ENCODE data around the gene NEO1.

Gene NEO1, protein sequence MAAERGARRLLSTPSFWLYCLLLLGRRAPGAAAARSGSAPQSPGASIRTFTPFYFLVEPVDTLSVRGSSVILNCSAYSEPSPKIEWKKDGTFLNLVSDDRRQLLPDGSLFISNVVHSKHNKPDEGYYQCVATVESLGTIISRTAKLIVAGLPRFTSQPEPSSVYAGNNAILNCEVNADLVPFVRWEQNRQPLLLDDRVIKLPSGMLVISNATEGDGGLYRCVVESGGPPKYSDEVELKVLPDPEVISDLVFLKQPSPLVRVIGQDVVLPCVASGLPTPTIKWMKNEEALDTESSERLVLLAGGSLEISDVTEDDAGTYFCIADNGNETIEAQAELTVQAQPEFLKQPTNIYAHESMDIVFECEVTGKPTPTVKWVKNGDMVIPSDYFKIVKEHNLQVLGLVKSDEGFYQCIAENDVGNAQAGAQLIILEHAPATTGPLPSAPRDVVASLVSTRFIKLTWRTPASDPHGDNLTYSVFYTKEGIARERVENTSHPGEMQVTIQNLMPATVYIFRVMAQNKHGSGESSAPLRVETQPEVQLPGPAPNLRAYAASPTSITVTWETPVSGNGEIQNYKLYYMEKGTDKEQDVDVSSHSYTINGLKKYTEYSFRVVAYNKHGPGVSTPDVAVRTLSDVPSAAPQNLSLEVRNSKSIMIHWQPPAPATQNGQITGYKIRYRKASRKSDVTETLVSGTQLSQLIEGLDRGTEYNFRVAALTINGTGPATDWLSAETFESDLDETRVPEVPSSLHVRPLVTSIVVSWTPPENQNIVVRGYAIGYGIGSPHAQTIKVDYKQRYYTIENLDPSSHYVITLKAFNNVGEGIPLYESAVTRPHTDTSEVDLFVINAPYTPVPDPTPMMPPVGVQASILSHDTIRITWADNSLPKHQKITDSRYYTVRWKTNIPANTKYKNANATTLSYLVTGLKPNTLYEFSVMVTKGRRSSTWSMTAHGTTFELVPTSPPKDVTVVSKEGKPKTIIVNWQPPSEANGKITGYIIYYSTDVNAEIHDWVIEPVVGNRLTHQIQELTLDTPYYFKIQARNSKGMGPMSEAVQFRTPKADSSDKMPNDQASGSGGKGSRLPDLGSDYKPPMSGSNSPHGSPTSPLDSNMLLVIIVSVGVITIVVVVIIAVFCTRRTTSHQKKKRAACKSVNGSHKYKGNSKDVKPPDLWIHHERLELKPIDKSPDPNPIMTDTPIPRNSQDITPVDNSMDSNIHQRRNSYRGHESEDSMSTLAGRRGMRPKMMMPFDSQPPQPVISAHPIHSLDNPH (N-terminal part only)

DNA sequence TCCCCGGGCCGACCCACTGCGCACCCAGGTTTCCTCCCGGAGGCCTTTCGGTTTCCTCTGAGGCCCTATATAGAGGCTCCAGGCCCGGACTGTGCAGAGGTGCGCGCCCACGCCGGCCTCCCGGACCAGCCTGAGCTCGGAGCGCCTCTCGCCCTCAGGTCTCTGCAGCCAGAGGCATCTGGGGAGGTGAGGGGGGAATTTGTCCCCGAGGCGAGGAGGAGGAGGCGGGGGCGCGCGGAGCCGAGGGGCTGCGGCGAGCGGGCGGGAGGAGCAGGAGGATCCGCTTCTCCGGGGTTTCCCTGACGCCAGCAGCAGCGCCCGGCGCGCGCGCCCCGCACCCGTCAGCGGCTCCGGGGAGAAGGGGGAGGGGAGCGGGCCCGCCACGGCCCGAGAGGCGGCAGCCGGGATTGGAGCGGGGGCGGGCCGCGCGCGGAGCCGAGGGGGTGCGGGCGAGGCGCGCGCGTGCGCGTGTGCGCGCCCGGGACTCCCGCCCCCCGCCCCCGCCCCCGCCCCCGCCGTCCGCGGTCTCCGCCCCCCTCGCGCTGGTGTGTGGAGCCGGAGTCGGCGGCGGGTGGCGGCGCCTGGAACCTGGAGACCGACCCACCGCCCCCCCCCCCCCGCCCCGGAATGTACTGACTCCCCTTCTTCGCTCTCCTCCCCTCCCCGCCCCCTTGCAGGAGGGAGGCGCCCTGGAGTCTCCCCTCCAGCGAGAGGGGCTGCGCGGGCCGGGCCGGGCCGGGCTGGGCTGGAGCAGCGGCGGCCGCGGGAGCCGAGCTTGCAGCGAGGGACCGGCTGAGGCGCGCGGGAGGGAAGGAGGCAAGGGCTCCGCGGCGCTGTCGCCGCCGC lies at the start of gene NEO1:
NEO1 (plus strand) TSS at position 657 of the 846 bp plus-strand sequence. CDS start 213 bp downstream, outside the sequence.
- DNase-seq, result peak; percentile 76 to 79

DNA sequence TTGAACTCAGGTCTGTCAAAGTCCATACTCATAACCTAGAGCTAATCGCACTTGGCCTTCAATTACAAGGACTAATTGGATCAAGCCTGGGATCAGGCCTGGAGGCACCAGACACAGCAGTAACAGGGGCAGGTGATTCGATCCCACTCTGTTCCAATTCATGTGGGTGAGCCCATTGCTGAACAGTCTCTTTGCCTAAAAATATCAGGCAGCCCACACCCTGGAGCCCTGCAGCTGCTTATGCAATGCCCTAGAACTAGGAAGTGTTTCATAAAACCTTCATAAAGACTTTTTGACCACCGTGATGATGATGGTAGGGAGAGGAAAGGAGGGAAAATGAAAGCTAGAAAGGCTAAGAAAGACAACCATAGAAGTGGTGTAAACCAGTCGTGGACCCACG lies 47.8 kb upstream of the NEO1 start:
- no peak for DNase-seq

DNA sequence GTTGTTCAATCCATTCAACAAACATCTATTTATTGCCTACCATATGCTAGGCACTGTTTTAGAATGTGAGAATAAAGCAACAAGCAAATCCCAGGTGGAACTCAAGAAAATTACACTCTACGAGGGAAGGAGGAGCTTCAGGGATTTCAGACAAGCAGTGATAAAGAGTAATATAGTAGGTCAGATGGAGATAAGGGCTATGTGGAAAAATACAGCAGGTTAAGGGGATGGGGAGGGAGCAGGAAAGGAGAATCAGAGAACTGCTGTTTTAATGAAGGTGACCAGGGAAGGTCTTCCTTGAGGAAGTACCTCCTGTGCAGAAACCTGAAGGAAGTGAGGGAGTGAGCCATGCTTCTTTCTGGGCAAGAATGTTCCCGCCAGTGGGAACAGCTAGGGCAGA lies 47.2 kb upstream of the NEO1 start:
- DNase-seq, result no peak

DNA sequence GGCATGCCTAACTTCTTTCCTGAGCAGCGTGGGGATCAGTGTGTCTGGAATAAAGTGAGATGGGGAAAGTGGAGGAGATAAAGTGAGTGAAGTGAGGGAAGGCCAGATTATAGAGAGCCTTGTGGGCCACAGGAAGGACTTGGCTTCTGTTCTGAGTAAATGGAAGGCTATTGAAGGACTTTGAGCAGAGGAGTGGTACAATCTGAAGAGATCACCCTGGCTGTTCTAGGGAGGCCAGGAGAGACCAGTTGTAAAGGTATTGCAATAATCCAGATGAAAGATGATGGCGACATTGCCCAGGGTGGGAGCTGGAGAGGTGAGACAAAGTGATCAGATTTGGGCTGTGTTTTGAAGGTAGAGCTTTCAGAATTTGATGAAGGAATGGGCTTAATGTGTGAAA lies 46.8 kb upstream of the NEO1 start:
- no peak for DNase-seq

DNA sequence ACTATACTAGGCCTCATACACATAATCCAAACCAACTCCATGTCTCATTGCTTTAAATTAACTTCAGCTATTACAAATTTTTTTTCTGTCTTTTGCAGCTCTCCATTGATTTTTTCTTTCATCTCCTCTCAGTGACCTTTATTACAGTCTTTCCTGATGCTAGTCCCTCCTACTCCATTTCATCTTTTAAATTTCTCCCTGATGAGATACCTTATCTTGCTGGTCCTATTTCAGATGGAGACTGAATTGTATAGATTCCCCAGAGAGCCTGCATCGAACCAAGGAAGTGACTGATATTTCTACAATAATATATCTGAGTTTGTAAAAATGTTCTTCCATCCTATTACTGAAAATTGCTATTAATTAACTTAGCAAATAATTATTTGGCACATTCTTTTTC lies 45.7 kb upstream of the NEO1 start:
- no peak for DNase-seq

DNA sequence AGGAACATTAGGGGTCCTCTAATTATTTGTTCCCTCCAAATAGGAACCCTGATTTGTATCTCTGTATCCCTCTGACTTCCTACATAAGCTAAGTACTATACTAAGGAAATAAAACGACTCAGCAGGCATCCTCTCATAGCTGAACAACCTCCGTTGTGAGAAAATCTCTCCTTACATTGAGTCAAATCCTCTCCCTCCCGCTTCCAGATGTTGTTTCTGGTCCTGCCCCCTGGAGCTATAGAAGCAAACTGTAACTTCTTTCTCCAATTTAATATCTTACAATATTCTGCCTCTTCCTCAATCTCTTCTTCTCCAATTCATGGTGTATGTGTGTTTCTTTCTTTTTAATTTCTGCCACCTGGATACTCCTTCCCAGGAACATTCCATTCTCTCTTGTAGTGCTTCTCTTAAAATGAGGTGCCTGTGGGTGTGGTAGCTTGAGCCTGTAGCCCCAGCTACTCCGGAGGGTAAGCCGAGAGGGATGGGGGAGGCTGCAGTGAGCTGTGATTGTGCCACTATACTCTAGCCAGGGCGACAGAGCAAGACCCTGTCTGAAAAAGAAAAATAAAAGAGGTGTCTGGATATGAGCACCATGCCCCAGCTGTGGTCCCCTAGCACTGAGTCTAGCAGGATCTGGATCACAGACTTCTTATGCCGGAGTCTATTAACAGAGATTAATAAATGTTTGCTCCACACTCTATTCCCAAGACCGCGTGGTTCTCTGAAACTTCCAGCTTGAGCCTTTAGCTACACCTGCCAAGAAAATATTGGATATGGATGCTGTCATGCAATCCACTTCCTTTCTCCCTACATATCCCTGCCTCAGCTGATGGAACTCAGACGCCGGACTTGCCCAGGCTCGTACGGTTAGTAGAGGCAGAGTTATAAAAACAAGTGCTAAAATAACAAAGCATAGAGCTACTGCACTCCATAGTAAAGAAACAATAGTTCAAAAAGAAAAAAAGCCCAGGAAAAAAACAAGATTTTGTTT lies 42.9 kb upstream of the NEO1 start:
- DNase-seq, result no peak

DNA sequence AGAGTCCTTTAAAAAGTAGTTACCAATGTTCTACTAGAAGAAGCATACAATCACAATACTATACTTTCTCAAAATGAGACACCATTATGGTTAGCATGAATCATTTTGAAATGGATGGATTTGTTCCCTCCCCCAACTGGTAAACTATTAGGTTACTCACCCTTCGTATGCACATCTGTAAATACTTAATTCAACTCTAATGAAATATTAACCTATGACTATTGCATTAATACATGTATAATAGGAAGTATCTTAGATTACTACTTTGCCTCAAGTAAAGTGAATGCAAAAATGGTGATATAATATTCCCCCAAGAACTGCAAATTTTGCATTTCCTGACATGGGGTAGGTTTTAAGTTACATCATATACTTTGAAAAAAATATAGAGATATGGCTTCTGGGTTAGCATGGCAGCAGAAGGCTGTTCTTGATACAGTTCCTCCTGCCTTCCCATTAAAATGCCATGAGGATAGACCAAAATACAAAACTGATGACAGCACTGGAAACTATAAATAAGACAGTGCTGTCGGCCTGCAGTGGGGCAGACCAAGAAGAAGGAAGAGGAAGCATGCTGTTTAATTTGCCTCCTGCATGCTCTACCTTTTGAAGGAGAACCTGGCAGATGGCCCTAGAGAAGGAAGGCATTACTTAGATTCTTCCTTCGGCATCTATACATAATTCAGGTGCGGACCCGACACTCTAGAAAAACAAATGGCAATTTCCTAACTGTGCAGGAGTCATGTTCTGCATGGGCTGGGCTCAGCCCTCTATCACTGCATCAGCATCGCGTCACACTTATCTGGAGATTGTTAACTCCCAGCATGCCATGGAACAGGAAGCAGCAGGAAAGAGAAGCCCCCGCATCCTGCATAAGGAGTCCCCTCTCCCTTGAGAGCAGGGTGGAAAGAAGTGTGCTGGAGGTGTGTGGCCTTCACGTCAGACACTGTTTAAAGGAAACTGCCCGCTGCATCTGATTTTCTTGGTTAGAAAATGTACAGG lies 41.8 kb upstream of the NEO1 start:
- no peak for DNase-seq

DNA sequence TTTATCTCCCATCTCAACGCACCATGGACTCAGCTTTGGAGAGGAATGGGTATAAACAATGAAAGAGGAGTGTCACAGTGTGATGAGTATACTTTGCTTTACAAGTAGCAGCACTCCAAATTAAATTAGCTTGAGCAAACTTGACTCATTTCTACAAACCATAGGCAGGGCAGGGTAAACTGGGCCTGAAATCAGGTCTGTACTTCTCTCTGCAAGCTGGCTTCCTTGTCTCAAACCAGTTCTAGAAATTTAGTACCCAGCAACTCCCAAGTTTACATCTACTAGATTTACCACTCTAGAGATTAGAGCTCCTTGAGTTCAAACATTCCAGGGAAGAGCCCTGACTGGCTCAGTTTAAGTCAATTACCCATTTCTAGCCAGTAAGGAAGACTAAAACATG lies 37.4 kb upstream of the NEO1 start:
- DNase-seq, result no peak

DNA sequence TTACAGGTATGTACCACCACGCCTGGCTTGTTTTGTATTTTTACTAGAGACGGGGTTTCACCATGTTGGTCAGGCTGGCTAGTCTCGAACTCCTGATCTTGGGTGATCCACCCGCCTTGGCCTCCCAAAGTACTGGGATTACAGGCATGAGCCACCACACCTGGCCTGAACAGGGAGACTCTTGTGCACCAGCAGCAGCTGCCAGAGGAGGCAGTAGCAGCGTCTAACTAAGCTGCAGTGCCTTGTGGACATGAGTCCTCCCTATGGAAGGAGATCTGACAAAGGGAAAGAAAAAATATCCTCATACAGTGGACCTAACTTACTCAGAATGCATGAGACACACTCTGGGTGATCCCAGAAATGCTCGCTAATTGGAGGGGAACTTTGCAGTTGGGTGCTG lies 36.8 kb upstream of the NEO1 start:
- DNase-seq, result no peak

DNA sequence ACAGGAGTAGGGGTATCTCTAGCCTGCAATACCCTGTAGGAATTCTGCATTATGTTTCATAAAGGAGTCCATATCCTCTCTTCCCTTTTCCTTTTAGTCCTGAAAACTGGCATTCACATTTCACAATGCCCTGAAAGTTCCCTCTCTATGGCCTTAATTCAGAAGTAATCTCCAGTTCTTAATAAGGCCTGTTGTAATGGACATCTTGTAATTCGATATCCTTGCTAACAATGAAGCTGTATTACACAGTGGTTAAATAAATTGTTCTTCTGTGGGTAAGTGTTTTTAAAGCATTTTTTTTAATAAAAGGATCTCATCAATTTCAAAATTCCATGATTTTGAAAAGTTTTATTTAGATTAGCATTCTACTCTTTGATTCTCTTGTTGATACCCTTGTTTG lies 34.3 kb upstream of the NEO1 start:
- DNase-seq, result no peak

DNA sequence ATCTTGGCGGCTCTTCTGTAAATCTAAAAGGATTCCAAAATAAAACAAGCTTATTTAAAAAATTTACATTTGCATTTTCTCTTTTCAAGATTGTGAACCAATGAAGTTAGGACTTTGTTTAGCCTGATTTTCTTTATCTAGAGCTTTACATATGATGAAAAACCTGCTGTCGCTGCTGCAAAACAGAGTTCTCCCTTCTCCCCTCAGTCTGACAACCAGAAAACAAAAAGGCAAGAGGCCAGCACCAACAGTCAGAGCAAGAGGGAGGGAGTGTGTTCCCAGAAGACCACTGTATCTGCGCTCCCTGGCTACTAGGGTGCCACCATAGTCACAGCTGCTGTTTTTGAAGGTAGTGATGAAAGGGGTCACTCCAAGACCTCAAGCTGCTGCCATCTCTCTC lies 33.1 kb upstream of the NEO1 start:
- no peak for DNase-seq

DNA sequence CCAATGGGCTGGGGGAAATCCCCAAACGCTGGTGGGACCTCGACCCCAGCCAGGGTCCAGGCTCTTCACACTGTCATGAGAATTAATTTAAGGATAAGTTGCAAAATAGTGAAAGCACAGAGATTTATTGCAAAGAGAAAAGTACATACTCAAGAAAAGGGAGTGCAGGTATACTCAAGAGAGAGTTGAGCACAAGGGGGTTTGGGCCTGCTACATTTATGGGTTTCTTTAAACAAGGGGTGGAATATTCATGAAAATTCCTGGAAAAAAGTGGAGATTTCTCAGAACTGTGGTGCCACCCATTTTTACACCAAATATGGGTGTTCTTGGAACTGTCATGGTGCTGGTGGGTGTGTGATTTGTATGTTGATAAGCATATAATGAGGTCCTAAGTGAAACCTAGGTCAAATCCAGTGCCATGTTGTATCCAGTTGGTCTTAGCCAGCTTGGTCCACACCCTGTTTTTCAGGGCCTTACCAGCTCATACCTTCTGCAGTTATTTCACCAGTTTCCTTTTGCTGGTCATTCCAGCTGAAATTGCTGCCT lies 32.6 kb upstream of the NEO1 start:
- DNase-seq, result no peak

DNA sequence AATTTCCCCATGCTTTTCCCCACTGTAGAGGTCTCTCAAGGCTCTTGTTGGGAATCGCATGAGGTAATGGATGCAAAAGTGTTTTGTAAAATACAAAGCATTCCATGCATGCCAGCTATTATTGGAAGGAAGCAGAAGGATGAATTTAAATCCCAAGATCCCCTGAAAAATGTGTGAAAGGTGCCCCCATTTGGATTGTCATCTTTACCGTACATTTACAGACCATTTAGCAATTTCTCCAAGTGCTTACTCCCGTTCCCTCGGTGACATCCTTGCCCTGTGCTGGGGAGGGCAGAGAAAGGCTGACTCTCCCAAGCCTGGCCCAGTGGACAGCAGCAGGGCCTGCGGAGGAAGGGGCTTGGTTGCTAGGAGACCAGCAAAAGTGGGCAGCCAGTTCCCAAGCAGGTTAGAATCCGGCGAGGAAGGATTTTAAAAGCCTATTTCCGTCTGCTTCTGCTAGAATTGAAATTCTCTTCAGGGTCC lies 31.1 kb upstream of the NEO1 start:
- DNase-seq, result no peak

DNA sequence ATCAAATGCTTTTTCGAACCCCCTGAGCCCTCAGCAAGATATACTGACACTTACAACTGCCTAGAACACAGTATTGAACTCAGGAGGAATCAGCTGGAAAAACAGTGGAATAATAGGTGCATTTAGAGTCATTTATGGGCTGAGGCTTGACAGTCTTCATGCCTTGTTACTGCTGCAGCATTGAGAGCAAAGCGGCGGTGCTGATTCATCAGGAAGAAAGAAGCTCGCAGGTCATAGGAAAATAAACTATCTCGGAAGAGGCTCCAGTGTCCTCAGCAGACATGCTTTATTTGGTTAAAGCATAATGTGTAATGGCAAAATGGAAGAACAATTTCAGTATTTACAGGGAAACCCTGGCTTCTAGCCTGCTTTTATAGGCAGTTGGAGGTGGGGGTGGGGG lies 30.1 kb upstream of the NEO1 start:
- DNase-seq, result no peak

DNA sequence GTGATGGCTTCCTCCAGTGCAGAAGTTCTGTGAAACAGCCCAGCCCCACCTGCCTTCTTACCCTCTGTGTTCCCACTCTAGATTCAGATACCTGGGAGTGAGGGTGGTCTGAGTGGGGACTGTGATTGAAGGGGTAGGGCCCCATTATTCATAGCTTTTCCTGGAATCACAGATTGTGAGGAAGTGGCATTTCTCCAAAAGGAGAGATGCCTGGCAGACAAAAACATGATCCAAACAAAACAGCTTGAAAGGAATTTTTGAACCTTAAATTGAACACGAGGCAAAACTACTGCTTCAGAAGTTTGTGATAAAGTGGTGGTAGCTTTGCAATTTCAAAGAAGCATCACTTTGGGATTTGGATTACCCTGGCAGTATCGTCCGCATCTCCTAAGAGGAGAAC lies 29.2 kb upstream of the NEO1 start:
- no peak for DNase-seq

DNA sequence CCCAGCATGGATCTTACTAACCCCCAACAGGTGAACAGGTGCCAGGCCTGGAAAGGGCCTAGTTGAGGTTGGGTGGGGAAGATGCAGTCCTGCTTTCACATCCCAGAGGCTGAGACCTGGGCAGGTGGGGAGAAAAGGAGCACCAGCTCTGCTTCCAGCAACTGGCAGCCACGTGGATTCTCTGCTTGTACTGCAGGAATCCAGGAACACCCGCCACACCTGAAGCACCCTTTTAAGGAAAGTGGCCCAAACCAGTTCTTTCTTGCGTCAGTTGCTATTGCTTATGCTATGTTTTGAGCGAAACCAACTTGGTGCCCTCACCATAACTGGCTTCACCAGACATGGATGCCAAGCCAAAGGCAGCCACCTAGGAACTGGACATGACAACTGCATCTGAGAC lies 28.1 kb upstream of the NEO1 start:
- no peak for DNase-seq

DNA sequence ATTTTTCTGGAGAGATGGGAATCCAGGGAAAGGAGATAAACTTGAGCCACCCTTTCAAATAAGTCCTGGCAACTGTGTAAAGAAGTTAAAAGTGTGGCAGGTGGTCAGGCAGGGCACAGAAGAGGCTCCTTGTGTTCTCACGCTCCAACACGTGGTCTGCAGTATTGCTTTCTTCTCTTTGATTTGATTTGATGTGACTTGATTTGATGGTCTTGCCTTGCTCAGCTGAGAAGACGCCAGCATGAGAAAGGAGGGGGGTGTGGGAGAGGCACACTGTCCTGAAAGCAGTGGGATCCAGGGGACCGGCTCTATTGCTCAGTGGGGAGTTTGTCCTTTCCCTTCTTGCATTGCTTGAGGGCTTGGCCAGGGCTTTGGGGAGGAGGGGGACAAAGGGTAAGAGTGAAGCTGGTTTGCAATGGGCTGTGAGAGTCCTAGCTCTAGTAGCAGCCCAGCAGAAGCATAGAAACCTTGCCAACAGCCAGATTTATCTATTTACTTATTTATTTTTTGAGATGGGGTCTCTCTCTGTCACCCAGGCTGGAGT lies 25.7 kb upstream of the NEO1 start:
- DNase-seq, result no peak

DNA sequence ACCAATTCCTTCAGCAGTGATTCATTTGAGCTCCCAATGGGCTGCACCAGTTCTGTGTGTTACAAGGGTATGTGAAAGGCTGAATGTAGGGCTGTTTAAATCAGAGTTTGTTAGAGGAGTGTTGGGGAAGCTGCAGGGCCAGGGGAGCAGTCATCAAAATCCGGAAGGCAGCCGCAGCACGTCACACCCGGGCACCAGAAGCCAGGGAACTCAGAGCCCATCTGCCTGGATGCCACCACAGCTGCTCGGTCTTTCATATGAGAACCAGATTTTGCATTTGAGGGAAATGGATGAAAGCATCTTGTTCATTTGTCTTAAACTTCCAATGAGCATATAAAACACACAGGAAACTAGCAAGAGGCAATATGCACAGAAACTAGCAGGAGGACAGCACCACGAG lies 24.2 kb upstream of the NEO1 start:
- no peak for DNase-seq
